Nephron (organoid): ENCODE results near the gene FKBP5.
A peak's percentile ranks its signal among the peaks of the same experiment; 100 is the strongest.

Experiments
- H3K27ac Mint-ChIP-seq, 3 experiments: 2 replicates each; pipeline ENCODE4 v1.8.0; 2020; ENCODE audit warnings: mixed read lengths in 3 of 3, mild to moderate bottlenecking in 2 of 3, moderate library complexity in 1 of 3
- H3K27me3 Mint-ChIP-seq: 2 replicates; pipeline ENCODE4 v1.8.0; 2021; ENCODE audit warnings: low read depth, mild to moderate bottlenecking, moderate library complexity, mixed read lengths
- H3K36me3 Mint-ChIP-seq: 2 replicates; pipeline ENCODE4 v1.8.0; 2020; ENCODE audit warnings: low read depth, mixed read lengths
- H3K4me1 Mint-ChIP-seq: 2 replicates; pipeline ENCODE4 v1.8.0; 2020; ENCODE audit warnings: mixed read lengths
- H3K4me3 Mint-ChIP-seq, 3 experiments: 2 replicates each; pipeline ENCODE4 v1.8.0; 2020; ENCODE audit warnings: mild to moderate bottlenecking in 3 of 3, mixed read lengths in 3 of 3, moderate library complexity in 2 of 3
- H3K9me3 Mint-ChIP-seq: 2 replicates; pipeline ENCODE4 v1.8.0; 2020; ENCODE audit warnings: mixed read lengths
- TF ChIP-seq, protein P1 (sequence below), 3 experiments: fragments of 200-600 bp; sonication (generic); IDR thresholded peaks; one replicate each; pipeline ENCODE4 v1.5.0; 2021; ENCODE audit warnings: antibody characterized with exemption in 3 of 3; ENCODE audit not compliant: unreplicated experiment in 3 of 3

FKBP5 gene

DNA sequence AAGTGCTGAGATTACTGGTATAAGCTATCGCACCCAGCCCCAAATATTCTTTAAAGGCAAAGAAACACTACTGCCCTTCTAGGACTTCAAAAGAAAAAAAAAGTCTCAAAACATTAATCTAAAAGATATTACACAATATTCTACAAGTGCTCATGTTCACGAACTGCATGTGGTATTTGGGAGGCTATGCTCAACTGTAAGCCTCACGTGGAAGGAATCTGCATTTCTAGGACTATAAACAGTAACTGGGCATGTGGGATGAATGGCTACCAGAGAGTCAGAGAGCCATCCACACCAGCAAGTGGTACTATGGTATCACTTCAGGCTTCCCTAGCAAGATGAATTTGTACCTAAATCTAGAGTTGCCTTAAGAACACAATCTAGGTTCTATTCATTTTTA, 50.0 kb downstream of the FKBP5 start:
- Mint-ChIP-seq H3K4me3 (no peak overlapping the region), H3K36me3 (peaks cover 12% of the 10 kb centered on the region), H3K27me3 (no peaks in the 10 kb centered on the region), H3K9me3 (no peaks in the 10 kb centered on the region), H3K27ac (no peak overlapping the region), H3K4me1 (peaks cover 10% of the 10 kb centered on the region)
- TF ChIP-seq, protein P1, sequence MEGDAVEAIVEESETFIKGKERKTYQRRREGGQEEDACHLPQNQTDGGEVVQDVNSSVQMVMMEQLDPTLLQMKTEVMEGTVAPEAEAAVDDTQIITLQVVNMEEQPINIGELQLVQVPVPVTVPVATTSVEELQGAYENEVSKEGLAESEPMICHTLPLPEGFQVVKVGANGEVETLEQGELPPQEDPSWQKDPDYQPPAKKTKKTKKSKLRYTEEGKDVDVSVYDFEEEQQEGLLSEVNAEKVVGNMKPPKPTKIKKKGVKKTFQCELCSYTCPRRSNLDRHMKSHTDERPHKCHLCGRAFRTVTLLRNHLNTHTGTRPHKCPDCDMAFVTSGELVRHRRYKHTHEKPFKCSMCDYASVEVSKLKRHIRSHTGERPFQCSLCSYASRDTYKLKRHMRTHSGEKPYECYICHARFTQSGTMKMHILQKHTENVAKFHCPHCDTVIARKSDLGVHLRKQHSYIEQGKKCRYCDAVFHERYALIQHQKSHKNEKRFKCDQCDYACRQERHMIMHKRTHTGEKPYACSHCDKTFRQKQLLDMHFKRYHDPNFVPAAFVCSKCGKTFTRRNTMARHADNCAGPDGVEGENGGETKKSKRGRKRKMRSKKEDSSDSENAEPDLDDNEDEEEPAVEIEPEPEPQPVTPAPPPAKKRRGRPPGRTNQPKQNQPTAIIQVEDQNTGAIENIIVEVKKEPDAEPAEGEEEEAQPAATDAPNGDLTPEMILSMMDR (IDR thresholded peaks at IDR 0.05; ENCODE audit: unreplicated experiment in 3 of 3), result no peak

DNA sequence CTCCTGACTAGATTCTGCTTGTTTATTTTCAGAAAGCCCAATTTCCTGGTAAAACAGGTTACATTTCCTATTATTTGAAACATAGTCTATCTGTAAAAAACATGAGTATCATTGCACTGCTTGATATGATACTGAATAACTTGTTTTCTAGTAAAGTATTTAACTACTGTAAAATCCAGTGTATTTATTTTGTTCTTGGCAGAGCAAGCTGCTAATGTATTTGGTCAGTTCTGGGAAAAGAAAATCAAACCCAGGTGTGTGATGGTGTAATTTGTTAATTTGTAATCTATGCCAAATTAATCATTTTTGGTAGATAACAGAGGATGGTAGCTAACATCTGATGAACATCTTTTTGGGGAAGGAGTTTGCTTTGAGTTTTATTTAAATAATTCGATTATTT, 50.8 kb downstream of the FKBP5 start:
- peaks cover 12% of the 10 kb centered on the region for H3K36me3 Mint-ChIP-seq
- H3K27ac Mint-ChIP-seq, result no peak overlapping the region
- H3K4me3 Mint-ChIP-seq, result no peak overlapping the region
- peaks cover 10% of the 10 kb centered on the region for H3K4me1 Mint-ChIP-seq
- H3K27me3 Mint-ChIP-seq, result no peaks in the 10 kb centered on the region
- no peaks in the 10 kb centered on the region for H3K9me3 Mint-ChIP-seq
- TF ChIP-seq, protein P1 (IDR thresholded peaks at IDR 0.05; ENCODE audit: unreplicated experiment in 3 of 3), result no peak

DNA sequence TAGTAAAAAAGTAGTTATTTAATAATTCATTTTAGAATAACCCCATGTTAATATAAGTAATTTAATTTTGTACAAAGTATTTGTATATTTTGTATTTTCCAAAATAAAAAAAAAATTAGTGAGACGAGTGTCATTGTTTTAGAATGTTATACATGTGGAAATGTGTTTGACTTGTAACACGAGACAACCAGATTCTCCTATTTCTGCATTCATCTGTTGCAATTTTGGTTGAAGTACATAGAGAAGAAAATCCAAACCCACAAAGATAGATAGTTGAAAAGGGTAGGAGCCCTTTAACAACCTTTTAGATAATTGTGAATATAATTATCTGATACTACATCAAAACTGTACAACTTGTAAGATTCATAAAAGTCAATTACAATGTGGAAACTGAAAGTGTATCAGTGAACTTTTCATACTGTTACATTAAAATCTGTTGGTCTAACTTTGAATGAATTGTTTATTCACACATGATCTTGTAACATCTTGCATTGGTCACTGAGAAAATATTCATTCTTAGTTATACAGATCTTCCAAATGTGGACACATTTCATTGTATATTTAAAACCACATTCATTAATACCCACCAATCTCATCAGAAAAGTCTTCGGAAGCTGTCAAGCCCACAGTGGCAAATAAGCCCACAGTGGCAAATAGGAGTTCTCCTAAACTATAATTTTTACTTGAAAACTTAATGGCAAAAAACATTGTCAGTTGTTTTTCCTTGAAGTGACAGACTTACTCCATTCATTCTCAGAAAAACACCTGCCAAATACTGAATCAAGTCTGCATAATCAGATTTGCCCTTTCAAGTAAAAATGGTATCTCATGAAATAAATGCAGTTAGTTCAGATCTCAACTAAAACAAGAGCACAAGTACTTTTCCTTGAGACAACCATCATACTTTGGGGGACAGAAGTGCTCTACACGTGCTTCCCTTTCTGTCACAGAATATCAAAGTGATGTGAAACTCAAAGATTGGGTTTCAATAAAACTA, 52.8 kb downstream of the FKBP5 start:
- Mint-ChIP-seq H3K9me3 (no peaks in the 10 kb centered on the region), H3K4me3 (no peak overlapping the region), H3K4me1 (peaks cover 10% of the 10 kb centered on the region), H3K27ac (no peak overlapping the region), H3K36me3 (peaks cover 20% of the 10 kb centered on the region), H3K27me3 (no peaks in the 10 kb centered on the region)
- TF ChIP-seq, protein P1 (IDR thresholded peaks at IDR 0.05; ENCODE audit: unreplicated experiment in 3 of 3), result no peak

DNA sequence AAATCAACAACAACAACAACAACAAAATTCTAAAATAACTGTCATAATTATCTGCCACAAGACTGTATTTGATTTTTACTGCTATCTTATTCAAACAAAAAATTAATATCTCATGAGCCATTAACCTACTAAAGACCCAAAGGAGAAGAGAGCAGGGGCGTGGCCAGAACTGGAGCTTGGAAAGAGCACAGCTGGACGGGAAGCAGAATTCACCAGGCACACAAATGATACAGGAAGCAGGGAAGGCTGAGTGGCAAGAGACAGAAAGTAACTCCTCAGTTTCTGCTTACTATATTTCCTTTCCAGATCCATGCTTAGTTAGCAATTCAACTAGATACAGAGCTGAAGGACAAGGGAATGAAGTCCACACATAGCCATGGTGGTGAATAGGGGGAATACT, 54.4 kb downstream of the FKBP5 start:
- no peak overlapping the region for H3K4me3 Mint-ChIP-seq
- H3K9me3 Mint-ChIP-seq, result no peaks in the 10 kb centered on the region
- peaks cover 10% of the 10 kb centered on the region for H3K4me1 Mint-ChIP-seq
- TF ChIP-seq, protein P1 (IDR thresholded peaks at IDR 0.05; ENCODE audit: unreplicated experiment in 3 of 3), result no peak
- peaks cover 26% of the 10 kb centered on the region for H3K36me3 Mint-ChIP-seq
- H3K27ac Mint-ChIP-seq, result peak overlapping the region; percentile 6 to 58 (median 37)
- H3K27me3 Mint-ChIP-seq, result no peaks in the 10 kb centered on the region

DNA sequence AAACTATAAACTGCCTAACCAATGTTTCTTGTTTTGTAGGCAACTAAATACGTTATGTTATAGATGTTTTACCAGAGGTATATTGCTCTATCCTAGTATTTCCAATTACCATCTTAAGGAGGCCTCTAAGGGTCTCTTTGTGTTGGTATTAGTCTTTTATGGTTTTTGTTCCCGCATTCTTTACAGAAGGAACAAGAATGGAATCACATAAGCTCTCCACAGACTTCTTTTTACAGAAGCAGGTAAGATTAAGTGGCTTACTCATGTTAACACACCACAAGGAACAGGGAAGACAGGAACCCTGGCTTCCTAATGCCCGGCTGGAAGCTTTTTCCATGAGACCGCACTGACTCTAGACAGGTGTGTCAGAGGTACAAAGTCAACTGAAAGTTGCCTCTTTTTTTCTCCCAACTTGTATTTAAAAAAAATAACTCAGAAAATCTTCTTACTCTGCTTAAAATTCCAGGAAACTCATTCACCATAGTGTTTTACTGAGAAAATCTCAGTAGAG, 55.1 kb downstream of the FKBP5 start:
- H3K9me3 Mint-ChIP-seq, result no peaks in the 10 kb centered on the region
- no peak overlapping the region for H3K4me3 Mint-ChIP-seq
- no peak overlapping the region for H3K27ac Mint-ChIP-seq
- peaks cover 26% of the 10 kb centered on the region for H3K36me3 Mint-ChIP-seq
- no peaks in the 10 kb centered on the region for H3K27me3 Mint-ChIP-seq
- H3K4me1 Mint-ChIP-seq, result peaks cover 10% of the 10 kb centered on the region
- TF ChIP-seq, protein P1 (IDR thresholded peaks at IDR 0.05; ENCODE audit: unreplicated experiment in 3 of 3), result no peak
